Femur (tissue), 1 donor: ENCODE results near the gene METTL26.

Experiments used
- DNase-seq: peaks from one replicate; pipeline ENCODE4 v3.0.0-alpha.2; 2017

Gene METTL26

DNA sequence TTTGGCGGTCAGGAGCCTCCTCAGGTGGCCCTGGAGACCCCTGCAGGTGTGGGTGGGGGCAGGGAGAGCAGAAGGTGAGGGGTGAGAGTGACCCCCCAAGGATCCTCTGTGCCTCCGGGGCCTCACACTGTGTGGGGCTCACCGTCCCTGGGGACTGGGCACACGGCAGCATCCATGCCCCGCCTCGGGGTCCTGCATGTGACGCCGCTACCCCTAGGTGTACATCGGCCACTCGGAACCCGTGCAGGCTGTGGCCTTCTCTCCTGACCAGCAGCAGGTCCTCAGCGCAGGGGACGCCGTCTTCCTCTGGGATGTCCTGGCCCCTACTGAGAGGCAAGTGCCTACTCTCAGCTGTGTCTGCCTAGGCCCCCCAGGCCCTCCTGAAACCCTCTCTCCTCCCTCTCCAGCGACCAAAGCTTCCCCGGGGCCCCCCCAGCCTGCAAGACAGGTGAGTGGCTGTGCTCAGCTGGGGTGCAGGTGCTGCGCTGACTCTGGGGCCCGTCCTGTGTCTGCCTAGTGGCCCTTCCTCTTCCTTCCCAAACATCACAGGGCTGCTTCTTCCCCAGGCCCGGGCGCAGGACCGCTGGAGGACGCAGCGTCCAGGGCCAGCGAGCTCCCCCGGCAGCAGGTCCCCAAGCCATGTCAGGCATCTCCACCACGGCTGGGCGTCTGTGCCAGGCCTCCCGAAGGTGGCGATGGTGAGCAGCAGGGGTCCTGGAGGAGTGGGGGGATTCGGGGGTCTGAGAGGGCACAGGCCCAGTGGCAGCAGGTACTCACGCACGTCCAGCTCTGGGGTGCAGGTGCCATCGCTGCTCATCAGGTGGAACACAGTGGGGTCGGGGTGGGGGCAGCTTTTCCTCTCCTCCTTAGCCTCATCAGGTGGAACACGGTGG, 22.8 kb upstream of the METTL26 start:
- no peak for DNase-seq

DNA sequence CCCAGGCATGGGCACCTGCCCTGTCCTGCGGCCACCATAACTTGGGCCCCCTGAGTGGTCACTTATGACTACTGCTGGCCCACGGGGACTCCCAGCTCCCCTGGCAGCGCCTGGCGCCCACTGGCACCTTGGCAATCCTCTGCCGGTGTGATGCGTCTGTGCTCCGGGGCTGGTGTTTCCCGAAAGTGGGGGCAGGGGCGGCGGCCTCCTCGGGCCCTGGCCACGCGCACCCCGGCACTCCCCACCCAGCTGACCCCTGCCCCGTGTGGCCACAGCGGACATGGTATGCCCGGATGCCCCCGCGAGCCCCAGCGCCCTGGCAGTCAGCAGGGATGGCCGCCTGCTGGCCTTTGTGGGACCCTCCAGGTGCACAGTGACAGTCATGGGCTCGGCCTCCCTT, 21.4 kb upstream of the METTL26 start:
- no peak for DNase-seq

DNA sequence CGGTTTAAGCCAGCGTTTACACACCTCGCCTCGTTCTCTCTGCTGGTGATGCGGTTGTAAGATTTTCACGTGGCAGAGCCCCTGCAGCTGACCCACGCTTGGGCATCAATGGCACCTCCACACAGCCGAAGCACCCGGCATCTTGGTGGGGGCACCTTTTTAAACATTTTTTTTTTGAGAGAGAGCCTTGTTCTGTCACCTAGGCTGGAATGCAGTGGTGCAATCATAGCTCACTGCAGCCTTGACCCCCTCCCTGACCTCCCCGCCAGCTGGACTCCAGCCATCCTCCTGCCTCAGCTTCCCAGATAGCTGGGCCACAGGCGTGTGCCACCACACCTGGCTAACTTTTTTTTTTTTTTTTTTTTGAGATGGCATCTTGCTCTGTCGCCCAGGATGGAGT, 17.9 kb upstream of the METTL26 start:
- no peak for DNase-seq

DNA sequence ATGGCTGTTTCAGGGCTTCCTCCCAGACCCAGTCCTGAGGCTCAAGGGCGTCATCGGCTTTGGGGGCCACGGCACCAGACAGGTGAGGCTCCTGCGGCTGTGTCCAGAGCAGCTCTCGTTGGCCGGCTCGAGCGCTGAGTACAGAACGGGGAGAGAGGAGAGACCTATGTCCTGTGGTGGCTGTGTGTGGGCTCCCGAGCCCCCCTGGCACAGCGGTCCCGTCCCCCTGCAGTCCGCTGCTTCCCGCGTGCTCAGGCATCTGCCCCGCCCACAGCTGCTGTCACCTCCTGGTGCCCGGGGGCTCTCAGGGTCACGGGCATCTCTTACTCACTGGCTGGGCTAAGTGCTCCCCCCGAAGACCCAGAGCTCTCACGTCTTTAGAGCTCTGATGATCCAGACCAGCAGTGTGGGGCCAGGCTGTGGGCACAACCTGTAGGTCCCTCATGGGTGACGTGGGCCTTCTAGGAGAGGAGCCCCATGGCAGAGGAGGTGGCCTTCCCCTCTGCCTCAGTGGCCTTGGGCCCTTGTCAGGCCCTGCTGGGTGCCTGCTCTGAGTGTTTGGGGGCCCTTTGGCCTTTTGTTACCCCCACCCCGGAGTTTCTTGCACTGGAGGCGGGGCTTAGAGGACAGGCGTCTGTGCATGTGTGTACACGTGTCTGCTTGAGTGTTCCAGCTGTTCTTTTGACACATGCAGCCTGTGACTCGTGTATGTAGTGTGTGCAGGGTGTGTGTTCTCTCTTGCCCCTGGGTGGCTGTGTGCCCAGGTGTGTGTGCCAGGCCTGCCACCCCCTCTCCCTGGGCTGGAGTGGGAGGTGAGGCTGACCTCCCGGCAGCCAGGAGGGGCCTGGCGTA, 16.6 kb upstream of the METTL26 start:
- no peak for DNase-seq

GRCh38 chr16:651844-652243, 15.7 kb upstream of the METTL26 start:
- no peak for DNase-seq

DNA sequence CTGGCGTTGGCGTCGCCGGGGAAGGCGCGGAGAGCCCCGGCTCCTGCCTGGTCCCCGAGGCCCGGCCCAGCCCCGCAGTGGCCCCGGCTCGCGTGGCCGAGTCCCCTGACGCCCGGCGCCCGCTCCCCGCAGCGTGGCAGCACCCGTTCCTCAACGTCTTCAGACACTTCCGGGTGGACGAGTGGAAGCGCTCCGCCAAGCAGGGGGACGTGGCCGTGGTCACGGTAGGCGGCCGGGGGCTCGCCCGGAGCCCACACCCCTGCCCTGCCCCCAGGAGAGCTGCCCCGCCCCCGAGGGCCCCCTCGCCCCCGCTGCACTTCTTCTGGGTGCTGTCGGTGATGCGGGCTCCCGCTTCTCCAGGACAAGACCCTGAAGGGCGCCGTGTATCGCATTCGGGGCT, 13.5 kb upstream of the METTL26 start:
- no peak for DNase-seq

GRCh38 chr16:648781-649589, 12.9 kb upstream of the METTL26 start, which contains the start of gene WDR90:
Gene WDR90 (plus strand): TSS chr16:649365. CDS start chr16:649417, 52 bp downstream.
- peak; percentile 95 for DNase-seq

GRCh38 chr16:648071-648780, 12.1 kb upstream of the METTL26 start:
- DNase-seq: no peak

GRCh38 chr16:647173-647902, 11.2 kb upstream of the METTL26 start:
- DNase-seq: no peak

DNA sequence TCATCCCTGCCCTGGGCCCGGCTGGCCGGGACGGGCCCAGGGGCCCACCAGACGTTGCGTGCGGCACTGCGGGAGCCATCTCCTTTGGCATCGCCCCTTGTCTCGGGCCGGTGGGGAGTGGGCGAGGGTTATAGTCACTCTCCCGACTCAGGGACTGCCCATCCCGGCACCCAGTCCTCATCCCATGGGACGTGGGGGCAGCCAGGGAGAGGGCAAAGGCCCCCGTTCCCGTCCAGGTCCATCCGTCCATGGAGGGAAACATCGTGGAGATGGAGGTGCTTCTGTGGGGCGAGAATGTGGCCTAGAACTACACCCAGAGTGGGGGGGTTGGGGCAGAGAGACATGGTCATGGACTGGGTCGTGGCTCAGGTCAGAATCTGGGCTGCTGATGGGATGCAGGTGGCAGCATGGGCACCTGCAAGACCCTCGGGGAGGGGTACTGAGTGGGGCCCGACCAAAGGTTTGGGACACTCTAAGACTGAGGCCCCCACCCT, 10.6 kb upstream of the METTL26 start:
- DNase-seq: no peak

GRCh38 chr16:645852-646678, 10.0 kb upstream of the METTL26 start:
- DNase-seq: no peak

DNA sequence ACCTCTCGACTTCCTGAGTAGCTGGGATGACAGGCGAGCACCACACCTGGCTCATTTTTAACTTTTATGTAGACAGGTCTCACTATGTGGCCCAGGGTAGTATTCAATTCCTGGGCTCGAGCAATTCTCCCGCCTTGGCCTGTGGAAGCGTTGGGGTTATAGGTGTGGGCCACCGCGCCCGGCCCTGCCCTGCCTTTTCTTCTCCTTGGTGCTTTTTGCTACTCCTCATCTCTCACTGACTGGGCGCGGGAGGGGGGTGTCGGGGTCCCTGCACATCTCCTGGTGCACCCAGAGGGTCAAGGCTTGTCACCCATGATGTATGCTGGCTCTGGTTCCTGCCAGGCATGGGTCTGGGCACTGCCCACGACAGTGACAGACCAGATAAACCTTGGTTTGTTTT, 8.5 kb upstream of the METTL26 start:
- DNase-seq: no peak

DNA sequence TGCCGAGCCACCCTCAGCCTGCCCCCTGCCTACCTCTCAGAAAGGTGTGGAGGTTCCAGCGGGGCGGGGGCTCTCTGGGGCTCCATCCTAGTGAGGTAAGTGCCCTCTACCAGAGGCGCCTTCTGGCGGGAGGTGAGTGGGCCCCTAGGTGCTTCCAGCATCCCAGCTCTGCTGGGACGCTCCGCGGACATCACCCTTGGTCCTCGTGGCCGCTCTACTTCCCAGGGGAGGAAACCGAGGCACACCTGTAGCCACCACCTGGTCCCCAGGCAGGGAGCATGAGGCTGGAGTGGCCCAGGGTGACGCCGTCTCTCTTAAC, 6.9 kb upstream of the METTL26 start:
- DNase-seq: no peak

- peak; percentile 44 for DNase-seq
These were observed 6.3 kb upstream of the METTL26 start for GRCh38 chr16:642189-643049.

GRCh38 chr16:641326-642188, 5.5 kb upstream of the METTL26 start, which contains the start of gene MCRIP2:
Gene MCRIP2 (plus strand): TSS chr16:641828. CDS start chr16:641992, 164 bp downstream.
- DNase-seq: peak; percentile 85

DNA sequence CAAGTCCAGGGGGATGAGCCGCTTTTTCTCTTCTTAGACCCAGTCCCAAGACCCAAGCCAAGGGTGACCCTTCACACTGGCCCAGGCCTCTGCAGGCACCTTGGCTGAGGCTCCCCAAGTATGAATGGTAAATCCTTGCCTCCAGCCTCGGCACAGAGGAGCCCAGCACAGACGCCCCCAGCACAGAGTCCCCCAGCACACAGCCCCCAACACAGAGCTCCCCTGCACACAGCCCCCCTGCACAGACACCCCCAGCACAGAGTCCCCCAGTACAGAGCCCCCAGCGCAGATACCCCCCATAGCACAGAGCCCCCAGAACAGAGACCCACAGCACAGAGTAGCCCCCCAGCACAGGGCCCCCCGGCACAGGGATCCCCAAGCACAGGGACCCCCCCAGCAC, 4.5 kb upstream of the METTL26 start:
- DNase-seq: no peak

- no peak for DNase-seq
These were observed 2.7 kb upstream of the METTL26 start for GRCh38 chr16:638836-639235.

- DNase-seq: peak; percentile 30
These were observed 2.0 kb upstream of the METTL26 start for GRCh38 chr16:638034-638543.
